GM12878 (cell line): ENCODE data around the gene B3GNT2. TPM values are rescaled to one million over a fixed set of nuclear protein-coding genes. Genes with fewer than 3 reads are reported as not detected.

Source experiments
- BRCA1 ChIP-seq: IDR thresholded peaks from 2 replicates; pipeline ENCODE4 v1.6.1; 2011; ENCODE audit warnings: low read depth, low read length, improper control_type of control experiment
- CEBPB ChIP-seq, 2 experiments: fragments of 150-350 bp in 1 of 2; IDR thresholded peaks; 2 replicates each; pipeline ENCODE4 v1.6.1; 2012 to 2014; ENCODE audit warnings: low read depth in 2 of 2, low read length in 2 of 2, borderline replicate concordance in 1 of 2, inconsistent platforms in 1 of 2
- CHD4 ChIP-seq: fragments of 200-600 bp; sonication (generic); IDR thresholded peaks from 2 replicates; pipeline ENCODE4 v1.6.1; 2016; ENCODE audit warnings: mild to moderate bottlenecking
- CREM ChIP-seq: IDR thresholded peaks from 2 replicates; pipeline ENCODE4 v1.6.1; 2014; ENCODE audit warnings: antibody characterized with exemption, low read depth
- CUX1 ChIP-seq: IDR thresholded peaks from 2 replicates; pipeline ENCODE4 v1.6.1; 2012; ENCODE audit warnings: improper control_type of control experiment, low read depth, low read length; ENCODE audit not compliant: insufficient replicate concordance
- EED ChIP-seq: sonication (generic); IDR thresholded peaks from 2 replicates; pipeline ENCODE4 v1.6.1; 2016; ENCODE audit warnings: antibody characterized with exemption, low read depth
- ESRRA ChIP-seq: IDR thresholded peaks from 2 replicates; pipeline ENCODE4 v1.6.1; 2012; ENCODE audit warnings: mild to moderate bottlenecking, low read length, improper control_type of control experiment
- EZH2 ChIP-seq: IDR thresholded peaks from 2 replicates; pipeline ENCODE4 v1.6.1; 2012; ENCODE audit warnings: low read depth, mild to moderate bottlenecking, control low read depth, inconsistent platforms, low read length, borderline replicate concordance; ENCODE audit not compliant: control insufficient read depth
- GATAD2B ChIP-seq: fragments of 450-650 bp; conservative IDR thresholded peaks from 2 replicates; pipeline ENCODE4 v1.6.1; 2017; ENCODE audit warnings: low read depth, mild to moderate bottlenecking, moderate library complexity
- IRF4 ChIP-seq: IDR thresholded peaks from 2 replicates; pipeline ENCODE4 v1.6.1; 2011; ENCODE audit warnings: low read depth, low read length
- JUNB ChIP-seq: IDR thresholded peaks from 2 replicates; pipeline ENCODE4 v1.6.1; 2016; ENCODE audit warnings: antibody characterized with exemption, mild to moderate bottlenecking
- RB1 ChIP-seq: fragments of 450-650 bp; formaldehyde crosslinking; IDR thresholded peaks from 2 replicates; pipeline ENCODE4 v1.6.1; 2017; ENCODE audit warnings: mild to moderate bottlenecking, borderline replicate concordance
- RBBP5 ChIP-seq: fragments of 200-600 bp; sonication (generic); conservative IDR thresholded peaks from 2 replicates; pipeline ENCODE4 v1.6.1; 2016
- RELB ChIP-seq: fragments of 450-650 bp; IDR thresholded peaks from 2 replicates; pipeline ENCODE4 v1.6.1; 2017; ENCODE audit warnings: low read depth, mild to moderate bottlenecking, moderate library complexity
- SMAD5 ChIP-seq: IDR thresholded peaks from 2 replicates; pipeline ENCODE4 v1.6.1; 2016; ENCODE audit warnings: antibody characterized with exemption, low read depth
- SMC3 ChIP-seq: IDR thresholded peaks from 2 replicates; pipeline ENCODE4 v1.6.1; 2011; ENCODE audit warnings: low read length, improper control_type of control experiment, borderline replicate concordance
- STAT1 ChIP-seq: fragments of 450-650 bp; conservative IDR thresholded peaks from 2 replicates; pipeline ENCODE4 v1.6.1; 2014; ENCODE audit warnings: antibody characterized with exemption, mild to moderate bottlenecking
- TBL1XR1 ChIP-seq: IDR thresholded peaks from 2 replicates; pipeline ENCODE4 v1.6.1; 2012; ENCODE audit warnings: low read depth, low read length, improper control_type of control experiment
- TCF7 ChIP-seq: IDR thresholded peaks from 2 replicates; pipeline ENCODE4 v1.6.1; 2014; ENCODE audit warnings: antibody characterized with exemption, borderline replicate concordance
- YBX1 ChIP-seq: fragments of 450-650 bp; IDR thresholded peaks from 2 replicates; pipeline ENCODE4 v1.6.1; 2016; ENCODE audit warnings: antibody characterized with exemption
- ZNF274 ChIP-seq: IDR thresholded peaks from one replicate; pipeline ENCODE4 v1.8.0; 2011; ENCODE audit not compliant: insufficient read length, insufficient read depth
- ZNF622 ChIP-seq: fragments of 450-650 bp; IDR thresholded peaks from 2 replicates; pipeline ENCODE4 v1.6.1; 2017; ENCODE audit warnings: mild to moderate bottlenecking, inconsistent platforms
- ZZZ3 ChIP-seq: IDR thresholded peaks from 2 replicates; pipeline ENCODE4 v1.6.1; 2011; ENCODE audit warnings: low read depth; ENCODE audit not compliant: control insufficient read depth, insufficient read length
- polyA plus RNA-seq, 11 experiments: library from polyadenylated mRNA; depleted of rRNA in 4 of 11; unstranded in 6 of 11; stranded (reverse) in 5 of 11; fragments of >200 nt; fragmentation: Nextera tagmentation in 4 of 11; fragmentation: Illumina TruSeq in 1 of 11; extraction: Ambion mirVana in 4 of 11; extraction: Trizol in 1 of 11; gene quantifications; 1 replicate in 1 of 11; 2 replicates in 10 of 11; pipeline versions ENCODE4 v1.2.1 to v1.2.3, GENCODE V29; 2011 to 2016; ENCODE audit warnings: inconsistent platforms in 2 of 11, missing spikeins in 2 of 11, low read depth in 1 of 11
- total RNA-seq, 4 experiments: library from RNA; depleted of rRNA in 3 of 4; stranded (reverse); fragments of >200 nt in 3 of 4; fragmentation: Illumina TruSeq in 1 of 4; extraction: Trizol in 1 of 4; gene quantifications; 2 replicates each; pipeline versions ENCODE4 v1.2.1 to v1.2.3, GENCODE V29; 2013 to 2021
- TF ChIP-seq, protein P1 (sequence below): fragments of 450-650 bp; IDR thresholded peaks from 2 replicates; pipeline ENCODE4 v1.6.1; 2017; ENCODE audit warnings: mild to moderate bottlenecking

B3GNT2 gene
- total and polyA plus RNA-seq, 10 of the 15 experiments (the other 5 are each of a cell fraction or from before 2014, with no cell fraction given): 19.7 to 103 (median 76.3) TPM

DNA sequence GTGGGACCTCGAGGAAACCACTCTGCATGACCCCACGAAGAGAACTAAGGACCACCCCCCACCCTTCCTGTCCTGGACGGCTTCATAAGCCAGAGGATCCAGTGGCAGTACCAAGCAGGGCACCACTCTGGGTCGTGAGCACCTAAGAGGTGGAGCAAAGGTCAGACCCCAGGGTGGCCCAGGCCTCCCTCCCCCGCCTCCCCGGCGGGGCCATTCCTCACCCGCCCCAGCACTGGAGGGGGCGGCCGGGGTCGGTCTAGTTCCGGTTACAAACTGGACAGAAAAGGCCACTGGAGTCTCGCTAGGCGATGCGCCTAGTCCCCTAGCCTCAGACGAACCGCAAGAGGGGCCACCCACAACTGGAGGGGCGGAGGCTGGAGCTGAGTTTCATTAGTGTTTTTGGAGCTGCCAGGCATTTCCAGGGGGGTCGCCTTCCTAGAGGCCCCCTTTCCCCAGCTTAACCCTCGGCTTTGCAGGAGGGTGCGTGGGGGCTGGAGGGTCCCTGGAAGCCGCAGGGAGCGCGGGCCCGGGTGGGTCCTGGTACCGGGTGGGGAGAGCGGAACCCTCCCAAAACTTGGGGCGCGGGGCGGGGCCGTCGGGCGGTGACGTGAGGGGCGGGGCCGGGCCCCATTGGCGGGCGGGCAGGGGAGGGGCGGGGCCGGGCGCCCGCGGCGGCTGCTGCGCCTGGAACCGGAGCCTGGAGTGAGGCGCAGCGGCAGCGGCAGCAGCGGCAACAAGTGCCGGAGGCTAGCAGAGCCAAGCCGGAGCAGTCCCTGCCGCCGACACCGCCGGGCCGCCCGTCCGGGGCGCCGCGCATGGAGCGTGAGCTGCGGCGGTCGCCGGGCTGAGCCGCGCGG, at the start of gene B3GNT2 (continued):
- TF ChIP-seq ESRRA: no peak
- TF ChIP-seq, protein P1, sequence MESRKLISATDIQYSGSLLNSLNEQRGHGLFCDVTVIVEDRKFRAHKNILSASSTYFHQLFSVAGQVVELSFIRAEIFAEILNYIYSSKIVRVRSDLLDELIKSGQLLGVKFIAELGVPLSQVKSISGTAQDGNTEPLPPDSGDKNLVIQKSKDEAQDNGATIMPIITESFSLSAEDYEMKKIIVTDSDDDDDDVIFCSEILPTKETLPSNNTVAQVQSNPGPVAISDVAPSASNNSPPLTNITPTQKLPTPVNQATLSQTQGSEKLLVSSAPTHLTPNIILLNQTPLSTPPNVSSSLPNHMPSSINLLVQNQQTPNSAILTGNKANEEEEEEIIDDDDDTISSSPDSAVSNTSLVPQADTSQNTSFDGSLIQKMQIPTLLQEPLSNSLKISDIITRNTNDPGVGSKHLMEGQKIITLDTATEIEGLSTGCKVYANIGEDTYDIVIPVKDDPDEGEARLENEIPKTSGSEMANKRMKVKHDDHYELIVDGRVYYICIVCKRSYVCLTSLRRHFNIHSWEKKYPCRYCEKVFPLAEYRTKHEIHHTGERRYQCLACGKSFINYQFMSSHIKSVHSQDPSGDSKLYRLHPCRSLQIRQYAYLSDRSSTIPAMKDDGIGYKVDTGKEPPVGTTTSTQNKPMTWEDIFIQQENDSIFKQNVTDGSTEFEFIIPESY: no peak
- peak; percentile 35 for TF ChIP-seq RELB
- no peak for TF ChIP-seq BRCA1
- TF ChIP-seq CHD4: no peak; the same call in 1 of the 2 replicates
- TF ChIP-seq RB1: no peak
- TF ChIP-seq TCF7: no peak
- peak; percentile 62 for TF ChIP-seq GATAD2B
- TF ChIP-seq TBL1XR1: no peak
- no peak for TF ChIP-seq ZNF622
- no peak for TF ChIP-seq IRF4
- TF ChIP-seq ZZZ3: no peak
- no peak; the same call in 1 of the 2 replicates for TF ChIP-seq CREM
- no peak for TF ChIP-seq RBBP5
- no peak for TF ChIP-seq CEBPB (IDR thresholded peaks at IDR 0.05; ENCODE audit: borderline replicate concordance in 1 of 2, low read depth in 2 of 2, low read length in 2 of 2)
- TF ChIP-seq STAT1: no peak
- TF ChIP-seq YBX1: no peak
- TF ChIP-seq ZNF274: no peak
- TF ChIP-seq SMC3: no peak
- TF ChIP-seq SMAD5: peak; percentile 57; the same call in 1 of the 2 replicates
- TF ChIP-seq EED: peak; percentile 43; the same call in 1 of the 2 replicates
- TF ChIP-seq CUX1: no peak
- TF ChIP-seq JUNB: no peak
- TF ChIP-seq EZH2: no peak
